Measurements from ENCODE around the gene TRAPPC2L.
"Not testable (repeated sequence)": the region's sequence is repeated elsewhere in the genome, so short reads cannot be mapped to it uniquely, and the experiment has no call there.

The TRAPPC2L gene

DNA sequence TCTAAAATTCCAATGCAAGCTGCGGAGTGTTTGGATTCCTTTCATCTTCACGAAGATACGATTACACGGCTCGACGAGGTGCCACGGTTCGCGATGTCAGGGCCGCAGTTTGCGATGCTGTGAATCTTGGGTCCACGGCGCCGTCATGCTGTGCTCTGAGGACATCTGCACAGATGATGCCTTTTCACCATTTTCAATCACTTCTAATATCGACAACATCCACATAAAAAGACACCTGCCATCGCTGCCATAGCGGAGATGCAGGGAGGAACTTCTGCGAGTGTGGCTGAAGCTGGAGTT is 38.4 kb upstream of the TRAPPC2L start:
- ATAC-seq = no peak
- DNase-seq = no peak

DNA sequence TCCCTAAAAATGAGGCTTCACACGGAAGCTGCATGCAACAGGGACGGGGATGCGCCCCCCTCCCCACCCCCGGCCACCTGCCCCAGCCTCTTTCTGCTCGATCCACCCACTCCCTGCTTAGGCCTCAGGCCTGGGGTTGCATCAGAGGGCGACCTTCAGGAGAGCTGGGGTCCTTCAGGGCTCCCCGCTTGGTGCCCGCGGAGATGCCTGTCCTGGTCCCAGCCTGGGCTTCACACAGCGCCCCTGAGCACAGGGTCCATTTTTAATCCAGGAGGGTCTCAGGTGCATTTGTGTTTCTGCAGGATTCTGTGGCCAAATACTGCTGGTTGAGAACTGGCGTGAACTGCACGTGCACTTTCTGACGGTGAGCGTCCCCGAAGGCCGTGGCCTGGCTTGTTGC is 37.8 kb upstream of the TRAPPC2L start:
- no peak for ATAC-seq
- DNase-seq = no peak

DNA sequence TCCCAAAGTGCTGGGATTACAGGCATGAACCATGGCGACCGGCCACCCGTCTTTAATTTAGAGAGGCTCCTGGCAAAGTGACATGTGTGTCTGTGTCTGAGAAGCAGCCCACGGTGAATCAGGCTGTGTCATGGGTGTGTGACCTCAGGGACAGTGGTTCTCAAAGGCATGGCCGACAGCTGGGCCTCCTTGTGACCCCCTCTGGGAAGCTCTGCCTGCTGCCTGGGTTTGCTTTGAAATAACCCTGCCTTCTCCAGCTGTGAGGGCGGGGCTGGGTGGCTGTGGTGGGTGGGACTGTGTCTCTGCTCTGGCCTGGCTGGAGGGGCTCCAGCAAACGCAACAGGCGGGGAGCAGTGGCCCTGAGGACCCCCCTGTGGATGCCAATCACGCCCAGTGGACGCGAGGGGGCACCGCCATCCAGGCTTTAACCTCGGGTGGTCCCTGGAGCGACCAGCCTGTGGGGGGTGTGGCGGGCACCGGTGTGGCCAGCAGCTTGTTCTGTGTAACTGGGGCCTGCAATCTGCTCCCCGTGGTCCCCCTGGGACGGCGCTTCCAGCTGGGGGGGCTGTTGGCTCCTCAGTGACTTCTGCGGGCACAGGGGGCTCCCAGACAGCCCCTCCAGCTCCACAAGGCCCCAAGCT is 36.4 kb upstream of the TRAPPC2L start:
- DNase-seq = no peak
- no peak for ATAC-seq

DNA sequence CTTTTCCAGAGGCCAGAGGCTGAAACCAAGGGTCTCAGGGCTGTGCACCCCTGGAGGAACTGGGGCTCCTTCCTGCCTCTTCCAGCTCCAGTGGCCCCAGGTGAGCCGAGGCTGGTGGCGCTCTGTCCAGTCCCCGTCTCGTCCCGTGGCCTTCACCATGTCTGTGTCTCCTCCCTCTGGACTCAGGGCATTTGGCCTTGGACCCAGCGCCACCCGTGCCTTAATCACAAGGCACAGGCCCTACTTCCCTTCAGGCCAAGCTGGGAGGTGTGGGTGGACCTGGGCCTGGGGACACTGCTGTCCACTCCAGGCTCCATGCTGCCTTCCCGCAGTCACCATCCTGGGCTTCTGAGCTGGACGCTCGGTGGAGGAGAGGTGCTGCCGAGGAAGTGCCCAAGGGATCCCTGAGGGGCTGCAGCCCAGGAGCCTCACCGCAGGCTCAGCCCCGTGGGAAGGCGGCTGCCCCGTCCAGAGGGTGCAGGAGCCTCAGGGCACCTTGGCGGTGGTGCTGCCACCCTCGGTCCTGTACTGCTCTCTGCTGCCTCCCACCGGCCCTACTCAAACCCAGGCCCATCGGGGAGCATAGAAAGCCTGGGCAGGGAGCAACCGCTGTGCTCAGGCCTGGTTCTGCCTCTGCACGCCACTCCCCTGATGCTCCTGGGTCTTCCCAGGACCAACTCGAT is 35.6 kb upstream of the TRAPPC2L start:
- ATAC-seq (no peak), DNase-seq (no peak)

DNA sequence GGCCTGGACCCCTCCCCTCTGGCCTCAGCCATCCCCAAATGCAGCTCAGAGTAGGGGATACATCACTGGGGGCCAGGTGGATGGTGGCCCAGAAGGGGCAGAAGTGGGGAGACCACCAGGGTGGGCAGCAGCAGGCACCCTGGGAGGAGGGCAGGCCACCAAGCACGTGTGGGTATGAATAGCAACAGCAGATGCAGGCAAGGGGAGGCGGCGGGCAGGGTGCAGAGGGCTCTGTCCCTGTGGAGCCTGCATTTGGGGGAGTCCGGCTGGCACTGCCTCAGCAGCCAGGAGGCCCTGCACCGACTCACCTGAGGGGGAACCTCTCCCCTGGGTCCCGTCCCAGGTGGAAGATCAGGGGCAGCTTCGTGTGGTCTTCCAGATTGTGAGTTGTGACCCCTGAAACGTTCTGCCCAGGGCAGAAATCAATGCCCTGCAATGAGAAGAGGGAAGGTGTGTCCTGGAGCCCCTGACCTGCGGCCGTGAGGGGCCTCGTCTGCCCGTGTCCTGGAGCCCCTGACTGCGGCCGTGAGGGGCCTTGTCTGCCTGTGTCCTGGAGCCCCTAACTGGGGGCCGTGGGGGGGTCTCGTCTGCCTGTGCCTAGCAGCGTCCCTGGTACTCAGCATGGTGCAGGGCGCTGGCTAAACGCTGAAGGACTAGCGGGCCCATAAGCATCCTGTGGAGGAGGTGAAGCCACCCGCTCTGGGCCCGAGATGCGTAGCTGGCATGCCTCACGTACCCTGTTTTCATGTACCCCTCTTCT is 34.5 kb upstream of the TRAPPC2L start:
- ATAC-seq (no peak), DNase-seq (no peak)

DNA sequence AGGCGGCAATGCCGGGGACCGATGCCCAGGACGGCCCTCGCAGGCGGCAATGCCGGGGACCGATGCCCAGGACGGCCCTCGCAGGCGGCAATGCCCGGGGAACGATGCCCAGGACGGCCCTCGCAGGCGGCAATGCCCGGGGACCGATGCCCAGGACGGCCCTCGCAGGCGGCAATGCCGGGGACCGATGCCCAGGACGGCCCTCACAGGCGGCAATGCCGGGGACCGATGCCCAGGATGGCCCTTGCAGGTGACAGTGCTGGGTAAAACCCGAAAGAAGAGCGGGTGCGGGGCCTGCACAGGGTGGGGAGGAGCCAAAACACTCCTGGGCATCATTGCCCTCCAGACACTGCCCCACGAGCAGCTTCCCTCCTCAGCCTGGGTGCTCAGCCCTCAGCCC is 33.3 kb upstream of the TRAPPC2L start:
- not testable (repeated sequence) for ATAC-seq

DNA sequence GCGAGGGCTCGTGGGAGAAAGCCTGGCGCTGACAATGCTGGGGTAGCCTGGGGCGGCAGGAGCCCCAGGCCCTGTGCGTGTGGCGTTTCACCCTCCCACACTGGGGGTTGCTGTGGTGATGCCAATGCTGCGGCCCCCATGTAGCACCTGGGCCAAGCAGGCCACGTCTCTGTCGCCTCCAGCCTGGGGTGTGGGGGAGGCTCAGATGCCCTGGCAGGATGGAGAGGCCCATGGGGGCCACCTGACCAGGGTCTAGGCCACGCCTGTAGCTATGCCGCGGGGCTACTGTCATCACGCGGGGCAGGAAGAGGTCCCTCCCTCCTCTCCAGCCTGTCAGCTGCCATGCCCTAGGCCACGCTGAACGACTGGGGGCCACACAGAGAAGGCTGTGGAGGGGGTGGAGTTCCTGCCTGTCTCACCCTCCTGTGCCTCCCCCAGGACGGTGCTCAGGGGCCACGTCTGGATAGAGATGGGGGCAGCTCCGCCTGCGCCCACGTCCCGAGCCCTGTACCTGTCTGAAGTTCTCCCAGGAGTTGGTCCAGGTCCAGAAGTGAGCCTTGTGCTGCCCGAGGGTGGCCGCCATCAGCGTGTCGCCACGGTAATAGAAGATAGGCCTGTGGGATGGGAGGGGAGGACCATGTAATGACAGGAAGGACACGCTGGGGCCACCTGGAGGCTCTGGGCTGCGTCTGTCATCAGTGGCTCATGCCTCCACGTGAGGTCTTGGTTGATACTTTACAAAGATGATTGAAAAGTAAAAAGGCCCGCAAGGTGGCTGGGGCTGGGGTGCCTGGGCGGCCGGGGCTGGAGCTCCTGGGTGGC is 32.5 kb upstream of the TRAPPC2L start:
- no peak for DNase-seq

More for the DNA sequence above, 33.3 kb upstream of the TRAPPC2L start:
- not testable (repeated sequence) for DNase-seq

DNA sequence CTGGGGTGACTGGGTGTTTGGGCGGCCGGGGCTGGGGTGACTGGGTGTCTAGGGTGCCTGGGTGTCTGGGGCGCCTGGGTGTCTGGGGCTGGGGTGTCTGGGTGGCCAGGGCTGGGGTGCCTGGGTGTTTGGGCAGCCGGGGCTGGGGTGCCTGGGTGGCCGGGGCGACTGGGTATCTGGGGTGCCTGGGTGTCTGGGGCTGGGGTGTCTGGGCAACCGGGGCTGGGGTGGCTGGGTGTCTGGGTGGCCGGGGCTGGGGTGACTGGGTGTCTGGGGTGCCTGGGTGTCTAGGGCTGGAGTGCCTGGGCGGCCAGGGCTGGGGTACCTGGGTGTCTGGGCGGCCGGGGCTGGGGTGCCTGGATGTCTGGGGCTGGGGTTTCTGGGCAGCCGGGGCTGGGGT is 31.8 kb upstream of the TRAPPC2L start:
- ATAC-seq = no peak

More for the DNA sequence above, 32.5 kb upstream of the TRAPPC2L start:
- no peak for ATAC-seq

DNA sequence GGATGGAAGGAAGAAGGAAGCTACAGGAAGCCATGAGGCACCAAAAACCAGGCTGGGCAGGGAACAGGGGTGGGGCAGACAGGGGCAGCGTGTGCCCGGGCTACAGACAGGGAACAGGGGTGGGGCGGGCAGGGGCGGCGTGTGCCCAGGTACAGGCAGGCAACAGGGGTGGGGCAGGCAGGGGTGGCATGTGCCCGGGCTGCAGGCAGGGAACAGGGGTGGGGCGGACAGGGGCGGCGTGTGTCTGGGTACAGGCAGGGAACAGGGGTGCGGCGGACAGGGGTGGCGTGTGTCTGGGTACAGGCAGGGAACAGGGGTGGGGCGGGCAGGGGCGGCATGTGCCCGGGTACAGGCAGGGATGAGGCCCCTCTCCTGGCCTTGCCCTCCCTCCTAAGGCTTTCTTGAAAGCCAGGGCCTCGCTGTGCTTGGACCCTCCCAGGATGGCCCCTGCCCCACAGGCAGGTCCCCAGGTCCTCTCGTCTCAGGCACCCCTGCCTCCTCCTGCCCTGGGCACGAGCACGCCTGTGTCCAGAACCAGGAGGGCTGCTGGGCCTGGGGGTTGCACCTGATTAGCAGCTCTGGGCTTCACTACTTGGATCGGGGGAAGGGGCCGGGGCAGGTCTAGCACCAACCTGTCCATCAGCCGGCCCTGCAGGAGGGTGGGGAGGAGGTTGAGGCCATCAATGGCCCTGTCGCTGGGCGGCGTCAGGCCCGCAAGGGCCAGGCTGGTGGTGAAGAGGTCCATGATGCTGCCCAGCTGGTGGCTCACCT is 30.7 kb upstream of the TRAPPC2L start:
- DNase-seq (no peak), ATAC-seq (no peak)

More for the DNA sequence above, 31.8 kb upstream of the TRAPPC2L start:
- no peak for DNase-seq

DNA sequence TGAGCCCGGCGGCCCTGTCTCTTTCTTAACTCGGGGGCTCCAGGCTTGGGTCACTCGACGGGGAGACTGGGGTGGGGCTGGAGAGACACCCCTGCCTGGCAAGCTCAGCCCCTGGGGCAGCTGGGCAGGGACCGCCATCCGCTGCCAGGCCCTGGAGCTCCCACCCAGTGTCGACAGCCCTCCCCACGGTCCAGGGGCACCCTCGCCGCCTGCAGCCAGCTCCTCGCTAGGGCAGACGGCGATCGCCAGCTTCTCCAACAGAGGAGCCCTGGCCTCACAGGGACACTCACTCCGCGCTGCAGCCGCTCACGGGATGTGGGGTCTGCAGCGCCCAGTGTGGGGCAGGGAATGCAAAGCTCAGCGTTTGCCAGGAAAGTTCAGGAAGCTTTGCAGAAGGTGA is 29.2 kb upstream of the TRAPPC2L start:
- no peak for ATAC-seq

DNA sequence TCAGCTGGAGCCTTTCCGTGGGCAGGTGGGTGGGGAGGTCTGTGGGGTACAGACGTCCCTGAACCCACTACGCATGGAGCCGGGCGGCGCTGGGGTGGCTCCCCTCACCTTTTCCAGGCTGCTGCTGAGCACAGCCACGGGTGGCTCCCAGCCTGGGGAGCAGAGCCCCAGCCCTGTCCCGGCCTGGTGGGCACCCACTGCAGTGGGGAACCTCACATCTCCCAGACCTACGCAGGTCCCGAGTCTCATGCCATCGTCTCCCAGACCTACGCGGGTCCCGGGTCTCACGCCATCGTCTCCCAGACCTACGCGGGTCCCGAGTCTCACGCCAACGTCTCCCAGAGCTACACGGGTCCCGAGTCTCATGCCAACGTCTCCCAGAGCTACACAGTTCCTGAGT is 28.2 kb upstream of the TRAPPC2L start:
- ATAC-seq (no peak), DNase-seq (no peak)

More for the DNA sequence above, 29.2 kb upstream of the TRAPPC2L start:
- DNase-seq = no peak

DNA sequence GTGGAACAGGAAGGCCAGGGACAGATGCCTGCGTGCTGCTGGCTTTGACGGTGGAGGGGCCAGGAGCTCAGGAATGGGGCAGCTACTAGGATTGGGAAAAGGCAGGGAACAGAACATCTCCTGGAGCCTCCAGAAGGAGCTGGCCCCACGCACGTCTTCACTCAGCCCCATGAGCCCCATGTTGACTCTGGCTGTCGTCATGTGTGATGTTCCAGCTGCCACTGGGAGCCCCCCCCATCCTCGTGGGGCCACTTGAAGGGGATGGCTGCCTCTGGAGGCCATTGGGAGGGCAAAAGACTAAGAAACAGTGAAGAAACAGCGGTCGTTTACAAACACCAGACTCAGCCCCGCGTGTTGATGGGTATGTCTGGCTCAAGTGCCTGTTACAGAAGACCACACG is 26.7 kb upstream of the TRAPPC2L start:
- ATAC-seq (no peak), DNase-seq (no peak)

DNA sequence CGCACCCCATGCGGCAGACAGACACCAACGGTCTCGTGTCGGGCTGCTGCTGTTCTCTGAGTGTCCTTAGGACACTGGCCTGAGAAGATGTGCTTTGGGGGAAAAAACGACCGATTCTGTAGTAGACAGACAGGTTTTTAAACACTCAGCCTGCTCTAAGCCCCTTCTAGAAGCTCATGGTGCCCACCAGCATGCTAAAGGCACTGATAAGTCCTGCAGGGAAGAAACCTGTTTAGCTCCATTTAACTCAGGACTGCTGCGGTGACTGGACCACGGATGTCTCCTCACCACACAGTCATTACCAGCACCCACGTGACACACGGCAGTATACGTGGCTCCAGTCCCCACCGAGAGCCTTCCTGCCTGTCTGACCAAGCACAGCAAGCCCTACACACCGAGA is 26.1 kb upstream of the TRAPPC2L start:
- ATAC-seq (no peak), DNase-seq (no peak)

DNA sequence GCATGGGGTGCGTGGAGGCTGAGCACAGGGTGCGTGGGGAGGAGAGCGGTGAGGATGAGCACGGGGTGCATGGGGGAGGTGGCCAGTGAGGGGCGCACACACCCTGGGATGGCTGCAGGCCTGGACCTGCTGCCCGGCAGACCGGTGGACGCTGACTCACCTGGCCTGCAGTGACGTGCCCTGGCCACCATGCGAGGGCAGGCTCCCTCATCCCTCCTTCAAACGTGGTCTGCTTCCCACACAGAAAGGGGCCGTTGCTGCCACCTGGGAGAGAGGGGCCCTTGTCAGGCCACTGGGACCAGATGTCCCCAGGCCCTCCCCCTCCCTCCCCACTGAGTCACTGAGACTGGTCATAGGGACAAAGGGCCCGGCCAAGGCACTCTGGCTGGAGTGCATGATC is 25.1 kb upstream of the TRAPPC2L start:
- ATAC-seq = no peak
- DNase-seq = no peak

DNA sequence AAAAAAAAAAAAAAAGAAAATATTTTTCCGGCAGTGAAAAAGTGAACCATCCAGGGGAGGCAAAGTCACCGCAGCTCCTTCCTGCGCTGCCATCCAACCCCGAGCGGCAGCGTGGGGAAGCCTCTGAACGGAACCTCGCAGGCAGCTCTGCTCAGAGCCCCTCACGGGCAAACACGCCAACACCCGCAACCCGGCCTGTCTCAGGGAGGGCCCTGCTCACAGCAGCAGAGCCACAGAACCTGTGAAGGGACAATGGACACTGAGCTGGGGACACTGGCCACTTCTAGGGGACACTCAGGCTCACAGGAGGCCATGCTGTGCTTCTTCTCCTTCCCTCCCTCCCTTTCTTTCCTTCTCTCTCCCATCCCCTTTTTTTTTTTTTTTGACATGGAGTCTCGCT is 23.8 kb upstream of the TRAPPC2L start:
- ATAC-seq (no peak), DNase-seq (no peak)

DNA sequence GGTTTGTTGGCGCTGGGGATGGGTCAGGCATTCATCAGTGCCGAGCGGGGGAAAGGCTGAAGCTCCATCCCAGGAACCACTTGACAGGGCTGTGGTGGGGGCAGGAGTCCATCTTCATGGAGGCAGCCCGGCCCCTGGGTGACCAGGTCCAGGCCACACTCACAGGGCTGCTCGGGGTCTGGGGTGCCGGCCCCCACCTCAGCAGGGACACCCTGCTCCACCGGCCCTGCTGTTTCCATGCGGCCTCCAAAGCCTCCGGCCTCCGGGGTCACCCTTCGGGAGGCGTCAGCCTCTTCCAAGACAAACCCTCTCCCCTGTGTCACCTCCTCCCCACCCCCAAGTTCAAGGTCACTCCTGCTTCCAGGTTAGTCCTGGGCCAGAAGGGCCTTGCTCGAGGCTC is 22.3 kb upstream of the TRAPPC2L start:
- no peak for ATAC-seq
- no peak for DNase-seq

DNA sequence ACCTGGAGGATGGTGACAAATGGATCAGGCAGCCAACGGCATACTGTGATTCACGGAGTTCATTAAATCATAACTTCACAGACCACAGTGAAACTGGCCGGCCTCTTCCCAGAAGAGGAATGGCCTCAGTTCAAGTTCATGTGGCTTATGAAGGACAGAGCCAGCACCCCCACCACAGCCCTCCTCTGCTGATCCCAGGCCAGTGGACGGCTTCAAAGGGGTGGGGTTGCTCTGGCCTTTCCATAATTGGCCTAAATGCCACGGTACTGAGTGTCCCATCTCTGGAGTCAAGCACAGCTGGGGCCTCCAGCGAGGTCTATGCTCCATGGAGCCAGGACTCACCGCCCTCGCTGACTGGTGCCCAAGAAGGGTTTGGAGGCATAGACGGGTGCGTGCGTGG is 21.5 kb upstream of the TRAPPC2L start:
- DNase-seq = no peak
- ATAC-seq = no peak

DNA sequence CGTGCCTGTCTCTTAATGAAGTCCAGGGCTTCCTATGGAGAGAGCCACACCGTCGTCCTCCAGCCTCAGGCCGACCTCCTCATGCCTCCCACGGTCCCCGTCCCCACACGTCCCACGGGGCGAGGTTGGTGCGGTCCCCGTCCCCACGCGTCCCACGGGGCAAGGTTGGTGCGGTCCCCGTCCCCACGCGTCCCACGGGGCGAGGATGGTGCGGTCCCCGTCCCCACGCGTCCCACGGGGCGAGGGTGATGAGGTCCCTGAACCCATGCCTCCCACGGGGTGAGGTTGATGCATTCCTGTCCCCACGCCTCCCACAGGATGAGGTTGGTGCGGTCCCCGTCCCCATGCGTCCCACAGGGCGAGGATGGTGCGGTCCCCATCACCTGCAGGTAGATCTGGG is 21.1 kb upstream of the TRAPPC2L start:
- ATAC-seq (no peak), DNase-seq (no peak)

DNA sequence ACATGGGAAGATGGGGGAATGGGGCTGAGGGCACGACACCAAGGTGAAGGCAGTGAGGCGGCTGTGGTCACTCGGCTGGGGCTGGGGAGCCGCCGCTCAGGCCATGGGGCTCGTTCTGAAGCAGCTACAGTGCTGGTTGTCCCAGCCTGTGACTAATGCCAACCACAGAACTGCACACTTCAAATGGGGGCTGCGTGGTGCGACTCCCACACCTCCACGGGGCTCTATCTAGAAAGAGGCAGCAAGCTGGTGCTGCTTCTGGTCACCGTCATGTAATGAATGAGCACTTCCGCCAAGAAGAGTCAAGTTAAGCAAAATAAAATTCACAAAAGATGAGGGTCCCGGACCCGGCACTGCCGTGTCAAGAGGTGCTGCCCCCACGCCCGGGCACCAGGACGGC is 20.1 kb upstream of the TRAPPC2L start:
- DNase-seq (no peak), ATAC-seq (no peak)

DNA sequence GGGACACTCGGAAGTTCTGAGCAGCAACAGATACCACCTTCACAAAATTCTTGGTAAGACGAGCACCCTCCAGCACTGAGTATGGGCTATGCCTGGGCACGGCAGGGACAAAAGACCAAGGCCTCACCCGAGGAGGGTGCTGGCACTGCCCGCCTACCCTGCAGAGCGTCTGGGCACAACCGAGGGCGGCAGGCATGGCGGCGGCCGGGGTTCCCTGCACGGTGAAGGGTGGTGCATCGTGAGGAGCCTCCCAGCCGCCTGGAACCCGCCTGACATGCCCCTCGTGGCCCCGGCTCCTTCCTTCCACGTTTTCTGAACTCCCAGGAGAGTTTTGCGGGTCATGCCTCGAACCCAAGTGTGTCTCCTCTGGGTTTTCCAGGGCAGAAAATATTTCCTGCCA is 19.1 kb upstream of the TRAPPC2L start:
- DNase-seq (no peak), ATAC-seq (no peak)

DNA sequence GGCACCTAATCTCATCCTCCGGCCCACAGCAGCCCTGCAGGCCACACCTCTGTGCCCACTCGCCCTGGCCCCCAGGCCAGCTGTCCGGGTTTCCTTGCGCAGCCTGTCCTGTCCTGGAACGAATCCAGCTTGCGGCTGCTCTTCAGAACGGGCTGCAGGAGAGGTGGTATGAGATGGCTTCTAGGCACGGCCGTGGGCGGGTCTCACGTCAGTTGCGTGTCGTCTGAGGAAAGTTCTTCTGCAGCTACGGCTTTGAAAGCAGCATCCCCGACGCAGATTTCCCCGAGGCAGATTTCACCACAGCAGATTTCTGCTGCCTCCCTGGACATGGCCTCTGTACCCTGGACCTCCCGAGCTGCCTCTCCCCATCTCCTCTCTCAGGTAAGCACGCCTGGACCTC is 18.4 kb upstream of the TRAPPC2L start:
- no peak for ATAC-seq

DNA sequence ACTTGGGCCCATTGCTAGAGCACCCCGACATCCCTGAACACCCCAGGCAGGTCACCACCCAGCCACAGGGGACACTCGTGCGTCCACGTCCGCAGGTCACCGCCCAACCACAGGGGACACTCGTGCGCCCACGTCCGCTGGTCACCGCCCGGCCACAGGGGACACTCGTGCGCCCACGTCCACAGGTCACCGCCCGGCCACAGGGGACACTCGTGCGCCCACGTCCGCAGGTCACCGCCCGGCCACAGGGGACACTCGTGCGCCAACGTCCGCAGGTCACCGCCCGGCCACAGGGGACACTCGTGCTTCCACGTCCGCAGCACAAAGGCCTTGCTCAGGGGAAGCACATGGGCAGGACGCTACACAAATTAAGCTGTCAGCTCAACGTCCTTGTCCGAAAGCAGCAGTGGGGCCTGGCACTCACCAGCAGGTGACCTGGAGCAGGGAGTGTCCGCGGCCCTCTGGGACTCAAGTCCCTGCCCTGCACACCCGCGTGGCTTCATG is 17.8 kb upstream of the TRAPPC2L start:
- ATAC-seq (no peak), DNase-seq (no peak)

More for the DNA sequence above, 18.4 kb upstream of the TRAPPC2L start:
- DNase-seq = no peak

Measured in stimulated activated naive CD8-positive, alpha-beta T cell treated with anti-CD3 and anti-CD28 coated beads, Interleukin-15, Interleukin-2, amounts not matched to agents 100 U/mL and 50 U/mL, for 24 hours (primary cell).